ENCODE data around the gene PDCD2.

- TF ChIP-seq FOXA1 (IDR thresholded peaks at IDR 0.05) (no peak), TARDBP (IDR thresholded peaks at IDR 0.05) (no peak), BHLHE40 (IDR thresholded peaks at IDR 0.05; ENCODE audit: borderline replicate concordance) (no peak), ZNF384 (IDR thresholded peaks at IDR 0.05) (no peak), FOXM1 (IDR thresholded peaks at IDR 0.05; ENCODE audit: borderline replicate concordance) (no peak), SUZ12 (IDR thresholded peaks at IDR 0.05) (no peak), ELF4 (IDR thresholded peaks at IDR 0.05) (no peak), CTBP1 (IDR thresholded peaks at IDR 0.05; ENCODE audit: borderline replicate concordance) (no peak), FOXK2 (IDR thresholded peaks at IDR 0.05) (no peak), NFRKB (IDR thresholded peaks at IDR 0.05) (no peak)
Measured at GRCh38 chr6:170561555-170561954, 22.9 kb downstream of the PDCD2 start.

All from HEK293T (cell line).